RWPE1 (cell line): ENCODE measurements around the gene UNC13A.
"Not testable (repeated sequence)": the region's sequence is repeated elsewhere in the genome, so short reads cannot be mapped to it uniquely, and the experiment has no call there.

Experiments used
- CTCF ChIA-PET: fragments of 350-600 bp; sonication (Branson Sonifier 250); formaldehyde crosslinking; extraction: SDS; loops from one replicate; lab custom pipeline; 2021; lab: Yijun Ruan, JAX
- POLR2A ChIA-PET: fragments of 400-600 bp; formaldehyde crosslinking; extraction: SDS; loops from one replicate; lab custom pipeline; 2020; ENCODE audit warnings: antibody characterized with exemption; ENCODE audit not compliant: low non-redundant PET; lab: Yijun Ruan, JAX
- DNase-seq: peaks from one replicate; pipeline ENCODE4 v3.0.0; 2012; ENCODE audit warnings: low spot score
- H3K27ac ChIP-seq: fragments of 450-650 bp; 2 replicates; pipeline ENCODE4 v1.5.1; 2017
- CTCF ChIP-seq: fragments of 450-650 bp; conservative IDR thresholded peaks from 2 replicates; pipeline ENCODE4 v1.5.1; 2017; ENCODE audit warnings: low read depth, mild to moderate bottlenecking

UNC13A gene

DNA sequence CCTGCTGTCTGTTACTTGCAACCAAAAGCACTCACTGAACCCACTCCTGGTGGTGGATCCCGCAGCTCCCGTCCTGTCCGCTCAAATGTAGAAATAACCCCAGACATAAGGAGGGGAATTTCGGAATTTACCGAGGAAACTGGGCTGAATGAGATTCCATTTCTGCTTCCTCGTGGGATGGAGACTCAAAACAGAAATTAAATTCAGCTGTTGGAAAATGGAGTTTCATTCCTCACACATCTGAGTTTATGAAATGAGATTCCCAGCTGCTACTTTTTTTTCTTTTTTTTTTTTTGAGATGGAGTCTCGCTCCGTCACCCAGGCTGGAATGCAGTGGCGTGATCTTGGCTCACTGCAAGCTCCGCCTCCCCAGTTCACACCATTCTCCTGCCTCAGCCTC lies 88.4 kb downstream of the UNC13A start:
- H3K27ac ChIP-seq, result no peak overlapping the region
- no peak for DNase-seq
- CTCF ChIA-PET, result interaction anchor here (0.6 kb wide), 1 partner anchor 11 kb away, joined by 3 read pairs; no protein-coding TSS in a partner anchor
- no peak for TF ChIP-seq CTCF
- POLR2A ChIA-PET, result no interaction called here

GRCh38 chr19:17598953-17599352 lies 89.2 kb downstream of the UNC13A start:
- ChIA-PET POLR2A (no interaction called here), CTCF (interaction anchor here (0.6 kb wide), 1 partner anchor 176 kb away, joined by 3 read pairs; no protein-coding TSS in a partner anchor)
- H3K27ac ChIP-seq, result no peak overlapping the region
- DNase-seq, result no peak
- no peak for TF ChIP-seq CTCF

DNA sequence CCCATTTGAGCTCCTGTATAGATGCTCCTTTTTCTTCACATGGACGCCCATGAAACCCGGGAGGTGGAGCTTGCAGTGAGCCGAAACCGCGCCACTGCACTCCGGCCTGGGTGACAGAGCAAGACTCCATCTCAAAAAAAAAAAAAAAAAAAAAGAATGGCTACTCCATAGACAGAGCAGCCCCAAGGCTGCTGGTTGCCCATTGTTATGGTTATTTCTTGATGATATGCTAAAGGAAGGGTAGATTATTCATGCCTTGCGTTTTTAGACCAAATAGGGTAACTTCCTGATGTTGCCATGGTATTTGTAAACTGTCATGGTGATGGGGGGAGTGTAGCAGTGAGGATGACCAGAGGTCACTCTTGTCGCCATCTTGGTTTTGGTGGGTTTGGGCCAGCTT lies 90.1 kb downstream of the UNC13A start:
- POLR2A ChIA-PET, H3K27ac ChIP-seq, CTCF ChIA-PET, DNase-seq: not testable (repeated sequence)

- DNase-seq, H3K27ac ChIP-seq, CTCF ChIA-PET, POLR2A ChIA-PET: not testable (repeated sequence)
Observed at GRCh38 chr19:17594296-17594695, 93.9 kb downstream of the UNC13A start.

- no peak for DNase-seq
- TF ChIP-seq CTCF, result no peak
- no peak overlapping the region for H3K27ac ChIP-seq
- CTCF ChIA-PET, result interaction anchor here (0.6 kb wide), 1 partner anchor 167 kb away, joined by 3 read pairs; no protein-coding TSS in a partner anchor
- POLR2A ChIA-PET, result no interaction called here
Observed at GRCh38 chr19:17590866-17591265, 97.3 kb downstream of the UNC13A start.

- H3K27ac ChIP-seq, CTCF ChIA-PET, POLR2A ChIA-PET, DNase-seq: not testable (repeated sequence)
Observed at GRCh38 chr19:17585395-17585794, 102.8 kb downstream of the UNC13A start.

GRCh38 chr19:17584132-17584531 lies 104.0 kb downstream of the UNC13A start:
- no peak for DNase-seq
- ChIA-PET CTCF (interaction anchor here (1.3 kb wide), 1 partner anchor 11 kb away, joined by 3 read pairs; no protein-coding TSS in a partner anchor), POLR2A (no interaction called here)
- no peak for TF ChIP-seq CTCF
- no peak overlapping the region for H3K27ac ChIP-seq

DNA sequence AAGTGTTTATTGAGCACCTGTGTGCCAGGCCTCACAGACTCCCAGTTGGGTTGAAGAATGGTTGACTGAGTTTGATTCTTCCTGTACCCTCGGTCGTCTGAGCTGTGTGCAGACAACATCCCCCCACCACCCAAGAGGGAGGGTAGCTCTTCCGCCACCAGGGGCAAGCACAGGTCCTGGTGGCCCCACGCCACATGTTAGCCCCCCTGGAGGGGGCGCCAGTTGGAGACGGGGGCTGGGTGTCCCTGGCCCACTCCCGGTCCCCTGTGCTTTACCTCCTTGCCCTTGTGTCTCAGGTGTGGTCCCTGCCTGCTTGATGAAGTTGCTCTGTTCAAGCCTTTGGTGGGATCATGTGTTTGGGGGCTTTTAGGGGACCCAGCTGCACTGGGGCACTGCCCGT lies 105.5 kb downstream of the UNC13A start:
- no peak for DNase-seq
- ChIA-PET POLR2A (no interaction called here), CTCF (interaction anchor here (0.6 kb wide), 1 partner anchor 179 kb away, joined by 5 read pairs; no protein-coding TSS in a partner anchor)
- peak overlapping the region; percentile 7; the same call in 1 of the 2 replicates for H3K27ac ChIP-seq
- no peak for TF ChIP-seq CTCF
